ENCODE results near the gene ARHGEF1.

The ARHGEF1 gene

GRCh38 chr19:41860419-41861115 lies 22.4 kb upstream of the ARHGEF1 start:
- Histone ChIP-seq H3K27ac (ENCODE audit: low read length) (peak overlapping the region; percentile 88), H3K4me2 (ENCODE audit: low read length) (peak overlapping the region; percentile 92), H4K20me1 (ENCODE audit: insufficient read depth, low read length) (peaks cover 40% of the 10 kb centered on the region), H3K4me3 (ENCODE audit: low read length) (peak overlapping the region; percentile 82), H3K27me3 (ENCODE audit: low read depth, low read length) (no peaks in the 10 kb centered on the region), H3K79me2 (ENCODE audit: low read length) (peaks cover 58% of the 10 kb centered on the region), H3K36me3 (replicated peaks; ENCODE audit: low read depth, low read length) (peaks cover 49% of the 10 kb centered on the region), H3K9me3 (ENCODE audit: insufficient read depth, low read length) (no peaks in the 10 kb centered on the region), H3K9ac (ENCODE audit: low read length) (peak overlapping the region; percentile 97), H3K4me1 (ENCODE audit: low read length) (peaks cover 49% of the 10 kb centered on the region), H2AFZ (ENCODE audit: low read depth, low read length) (no peak overlapping the region)
- TF ChIP-seq CTCF (IDR thresholded peaks at IDR 0.05; ENCODE audit: low read depth, low read length) (no peak), EZH2phosphoT487 (IDR thresholded peaks at IDR 0.05; ENCODE audit: low read depth) (no peak)

GRCh38 chr19:41861116-41861768 lies 21.7 kb upstream of the ARHGEF1 start:
- TF ChIP-seq CTCF (IDR thresholded peaks at IDR 0.05; ENCODE audit: low read depth, low read length) = no peak
- no peak for TF ChIP-seq EZH2phosphoT487 (IDR thresholded peaks at IDR 0.05; ENCODE audit: low read depth)
- Histone ChIP-seq H3K4me3 (ENCODE audit: low read length) (peak overlapping the region; percentile 82), H3K4me1 (ENCODE audit: low read length) (peaks cover 53% of the 10 kb centered on the region), H3K4me2 (ENCODE audit: low read length) (peak overlapping the region; percentile 92), H3K27ac (ENCODE audit: low read length) (peak overlapping the region; percentile 88), H3K27me3 (ENCODE audit: low read depth, low read length) (no peaks in the 10 kb centered on the region), H3K36me3 (replicated peaks; ENCODE audit: low read depth, low read length) (peaks cover 51% of the 10 kb centered on the region), H3K9ac (ENCODE audit: low read length) (peak overlapping the region; percentile 97), H3K79me2 (ENCODE audit: low read length) (peaks cover 62% of the 10 kb centered on the region), H2AFZ (ENCODE audit: low read depth, low read length) (no peak overlapping the region), H3K9me3 (ENCODE audit: insufficient read depth, low read length) (no peaks in the 10 kb centered on the region), H4K20me1 (ENCODE audit: insufficient read depth, low read length) (peaks cover 44% of the 10 kb centered on the region)

- TF ChIP-seq EZH2phosphoT487 (IDR thresholded peaks at IDR 0.05; ENCODE audit: low read depth) (no peak), CTCF (IDR thresholded peaks at IDR 0.05; ENCODE audit: low read depth, low read length) (no peak)
- peak overlapping the region; percentile 82 for H3K4me3 ChIP-seq (ENCODE audit: low read length)
- peaks cover 48% of the 10 kb centered on the region for H4K20me1 ChIP-seq (ENCODE audit: insufficient read depth, low read length)
- peak overlapping the region; percentile 88; the same call in 1 of the 2 replicates for H3K27ac ChIP-seq (ENCODE audit: low read length)
- H3K4me1 ChIP-seq (ENCODE audit: low read length) = peaks cover 57% of the 10 kb centered on the region
- no peaks in the 10 kb centered on the region for H3K9me3 ChIP-seq (ENCODE audit: insufficient read depth, low read length)
- H3K9ac ChIP-seq (ENCODE audit: low read length) = peak overlapping the region; percentile 97; the same call in 1 of the 2 replicates
- no peak overlapping the region for H2AFZ ChIP-seq (ENCODE audit: low read depth, low read length)
- H3K36me3 ChIP-seq (replicated peaks; ENCODE audit: low read depth, low read length) = peaks cover 55% of the 10 kb centered on the region
- H3K27me3 ChIP-seq (ENCODE audit: low read depth, low read length) = no peaks in the 10 kb centered on the region
- H3K4me2 ChIP-seq (ENCODE audit: low read length) = peak overlapping the region; percentile 92
- peaks cover 68% of the 10 kb centered on the region for H3K79me2 ChIP-seq (ENCODE audit: low read length)
Observed at GRCh38 chr19:41861846-41862245, 21.1 kb upstream of the ARHGEF1 start.

DNA sequence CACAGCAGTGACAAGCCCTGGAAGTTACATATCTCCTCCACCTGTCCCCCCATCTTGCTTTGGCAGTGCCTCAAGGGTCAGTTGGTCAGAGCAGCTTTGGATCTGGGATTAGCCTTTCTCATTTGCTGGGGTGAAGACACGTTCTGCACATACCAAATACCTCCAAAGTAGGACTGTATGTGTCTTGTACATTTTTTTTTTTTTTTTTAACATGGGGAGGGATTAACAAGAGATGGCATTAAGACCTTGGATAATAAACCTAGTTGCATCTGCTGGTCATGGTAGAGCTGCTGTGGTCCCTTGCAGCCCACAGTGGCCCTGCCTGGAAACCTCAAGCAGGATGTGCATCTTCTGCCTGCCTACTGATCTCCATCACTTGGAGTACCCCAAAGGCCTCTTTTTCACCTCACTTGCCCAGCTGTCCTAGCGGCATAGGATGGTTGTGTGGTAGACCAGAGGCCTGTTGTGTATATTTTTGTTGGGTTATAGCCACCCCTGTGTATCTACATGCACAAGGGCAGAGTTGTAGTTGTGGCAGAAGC lies 20.5 kb upstream of the ARHGEF1 start:
- no peaks in the 10 kb centered on the region for H3K27me3 ChIP-seq (ENCODE audit: low read depth, low read length)
- peaks cover 59% of the 10 kb centered on the region for H3K36me3 ChIP-seq (replicated peaks; ENCODE audit: low read depth, low read length)
- H3K9ac ChIP-seq (ENCODE audit: low read length) = no peak overlapping the region
- no peaks in the 10 kb centered on the region for H3K9me3 ChIP-seq (ENCODE audit: insufficient read depth, low read length)
- peak overlapping the region; percentile 92 for H3K4me2 ChIP-seq (ENCODE audit: low read length)
- H4K20me1 ChIP-seq (ENCODE audit: insufficient read depth, low read length) = peaks cover 55% of the 10 kb centered on the region
- peak overlapping the region; percentile 82; the same call in 1 of the 2 replicates for H3K4me3 ChIP-seq (ENCODE audit: low read length)
- peaks cover 75% of the 10 kb centered on the region for H3K79me2 ChIP-seq (ENCODE audit: low read length)
- H2AFZ ChIP-seq (ENCODE audit: low read depth, low read length) = no peak overlapping the region
- no peak overlapping the region for H3K27ac ChIP-seq (ENCODE audit: low read length)
- H3K4me1 ChIP-seq (ENCODE audit: low read length) = peaks cover 58% of the 10 kb centered on the region
- no peak for TF ChIP-seq EZH2phosphoT487 (IDR thresholded peaks at IDR 0.05; ENCODE audit: low read depth)
- no peak for TF ChIP-seq CTCF (IDR thresholded peaks at IDR 0.05; ENCODE audit: low read depth, low read length)

Data from OCI-LY3 (cell line).